Muscle layer of colon (tissue), 2 donors: ENCODE measurements around the gene PCGF2.

Experiments used
- H3K27ac ChIP-seq: one replicate; pipeline ENCODE4 v1.7.0; 2013; ENCODE audit warnings: low read depth, mild to moderate bottlenecking, low read length, moderate library complexity
- H3K27me3 ChIP-seq, 2 donors: one replicate each; pipeline ENCODE4 v1.7.0; 2013; ENCODE audit warnings: low read length in 2 of 2, mild to moderate bottlenecking in 2 of 2; ENCODE audit not compliant: insufficient read depth in 2 of 2, control insufficient read depth in 1 of 2
- H3K36me3 ChIP-seq: one replicate; pipeline ENCODE4 v1.7.0; 2013; ENCODE audit warnings: mild to moderate bottlenecking, low read length; ENCODE audit not compliant: insufficient read depth
- H3K4me1 ChIP-seq: one replicate; pipeline ENCODE4 v1.7.0; 2013; ENCODE audit warnings: mild to moderate bottlenecking, low read length; ENCODE audit not compliant: insufficient read depth
- H3K4me3 ChIP-seq, 2 donors: one replicate each; pipeline ENCODE4 v1.7.0; 2013; ENCODE audit warnings: low read length in 2 of 2, low read depth in 1 of 2, mild to moderate bottlenecking in 1 of 2, moderate library complexity in 1 of 2
- H3K9ac ChIP-seq: one replicate; pipeline ENCODE4 v1.7.0; 2013; ENCODE audit warnings: low read length
- H3K9me3 ChIP-seq: one replicate; pipeline ENCODE4 v1.7.0; 2013; ENCODE audit warnings: mild to moderate bottlenecking, low read length
- donor health status: abdominal sarcoma.
- donor health status: Adenocarcinoma of cecum.

PCGF2 gene

DNA sequence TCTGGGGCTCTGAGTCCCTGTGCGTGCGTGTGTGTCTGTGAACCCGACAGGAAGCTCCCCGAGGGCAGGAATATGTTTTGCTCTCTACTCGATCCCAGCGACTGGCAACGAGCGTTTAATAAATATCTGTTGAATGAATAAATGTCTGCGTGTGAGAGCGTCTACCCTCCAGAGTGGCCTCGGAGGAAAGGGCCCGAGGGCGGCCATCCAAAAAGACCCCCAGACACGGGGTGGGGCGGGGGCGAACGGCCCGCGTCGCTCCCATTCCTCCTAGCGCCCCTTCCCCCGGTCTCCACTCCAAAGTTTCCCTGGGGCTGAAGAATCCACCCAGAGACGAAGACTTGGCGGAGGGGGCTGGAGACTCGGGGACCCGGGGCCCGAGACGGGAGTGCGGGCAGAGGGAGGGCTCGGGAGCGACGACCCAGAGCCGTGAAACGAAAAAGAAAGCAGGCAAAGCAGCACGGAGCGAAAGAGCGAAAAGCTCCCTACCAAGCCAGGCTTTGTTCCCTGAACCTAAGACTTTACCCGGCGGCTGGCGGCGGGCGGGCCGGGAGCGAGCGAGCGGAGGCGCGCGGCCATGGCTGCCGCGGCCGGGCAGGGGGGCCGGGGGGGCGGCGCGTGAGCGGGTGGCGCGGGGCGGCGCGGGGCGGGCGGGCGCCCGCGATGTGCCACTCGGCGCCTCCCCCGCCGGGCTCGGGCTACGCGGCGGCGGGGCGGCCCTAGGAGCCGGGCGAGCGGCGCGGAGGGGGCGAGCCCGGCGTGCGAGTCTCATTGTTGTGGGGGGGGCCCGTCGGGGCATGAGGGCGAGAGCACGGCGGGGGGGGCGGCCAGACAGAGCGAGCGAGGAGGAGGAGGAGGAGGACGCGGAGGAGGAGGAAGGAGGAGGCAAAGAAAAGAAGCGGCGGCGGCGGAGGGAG lies 43.3 kb downstream of the PCGF2 start, which contains the start of gene MLLT6:
Gene MLLT6, plus strand, starts transcription at position 668 of the 917 bp plus-strand sequence. CDS start 360 bp downstream, outside the sequence.
- Histone ChIP-seq H3K27me3 (no peaks in the 10 kb centered on the region), H3K36me3 (peaks cover 16% of the 10 kb centered on the region), H3K9me3 (no peaks in the 10 kb centered on the region), H3K4me1 (peaks cover 35% of the 10 kb centered on the region), H3K9ac (peak within 1 kb of the TSS; percentile 97), H3K27ac (peak within 1 kb of the TSS; percentile 97), H3K4me3 (peak within 1 kb of the TSS; percentile 96 to 98)

DNA sequence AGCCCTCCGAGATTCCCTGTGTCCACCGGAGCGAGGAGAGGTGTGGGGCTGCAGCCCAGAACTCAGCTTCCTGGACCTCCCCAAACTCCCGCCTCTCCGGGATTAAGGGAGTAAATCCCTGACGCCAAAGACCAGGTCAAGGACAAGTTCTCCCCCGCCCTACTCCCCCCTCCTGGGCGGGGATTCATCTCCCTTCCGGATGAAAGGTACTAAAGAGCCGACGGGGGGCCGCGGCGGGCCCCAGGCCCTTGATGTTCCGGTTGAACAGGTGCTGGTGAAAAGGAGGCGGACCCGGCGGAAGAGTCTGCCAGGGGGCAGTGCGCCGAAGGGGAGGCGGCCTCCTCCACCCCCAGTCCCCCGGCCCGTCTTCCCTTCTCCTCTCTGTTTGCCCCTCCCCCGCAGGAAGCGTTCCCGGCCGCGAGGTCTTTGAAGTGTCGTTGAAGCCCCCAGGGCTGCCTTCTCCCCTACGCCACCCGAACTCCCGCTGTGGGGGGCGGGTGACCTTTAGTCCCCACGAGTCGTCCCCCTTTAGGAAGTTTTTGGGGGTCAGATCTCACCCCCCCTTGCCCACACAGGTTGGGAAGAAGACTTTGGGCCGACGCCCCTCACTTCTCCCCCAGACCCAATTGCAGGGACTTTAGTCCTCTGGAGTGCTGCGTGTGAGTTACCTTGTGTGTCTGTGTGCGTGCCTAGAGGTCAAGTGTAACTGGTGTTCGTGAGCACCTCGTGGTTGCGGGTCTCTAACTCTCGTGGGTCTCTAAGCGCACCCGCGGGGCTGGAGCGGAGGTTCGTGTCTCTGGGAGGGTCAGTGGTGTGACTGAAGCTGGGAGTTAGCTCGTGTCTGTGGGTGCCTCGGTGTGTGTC lies 44.2 kb downstream of the PCGF2 start:
- H3K27ac ChIP-seq: peak overlapping the region; percentile 97
- no peaks in the 10 kb centered on the region for H3K27me3 ChIP-seq
- H3K9ac ChIP-seq: peak overlapping the region; percentile 97
- H3K9me3 ChIP-seq: no peaks in the 10 kb centered on the region
- H3K4me1 ChIP-seq: peaks cover 35% of the 10 kb centered on the region
- H3K4me3 ChIP-seq: peak overlapping the region; percentile 75 to 96
- peaks cover 7% of the 10 kb centered on the region for H3K36me3 ChIP-seq

DNA sequence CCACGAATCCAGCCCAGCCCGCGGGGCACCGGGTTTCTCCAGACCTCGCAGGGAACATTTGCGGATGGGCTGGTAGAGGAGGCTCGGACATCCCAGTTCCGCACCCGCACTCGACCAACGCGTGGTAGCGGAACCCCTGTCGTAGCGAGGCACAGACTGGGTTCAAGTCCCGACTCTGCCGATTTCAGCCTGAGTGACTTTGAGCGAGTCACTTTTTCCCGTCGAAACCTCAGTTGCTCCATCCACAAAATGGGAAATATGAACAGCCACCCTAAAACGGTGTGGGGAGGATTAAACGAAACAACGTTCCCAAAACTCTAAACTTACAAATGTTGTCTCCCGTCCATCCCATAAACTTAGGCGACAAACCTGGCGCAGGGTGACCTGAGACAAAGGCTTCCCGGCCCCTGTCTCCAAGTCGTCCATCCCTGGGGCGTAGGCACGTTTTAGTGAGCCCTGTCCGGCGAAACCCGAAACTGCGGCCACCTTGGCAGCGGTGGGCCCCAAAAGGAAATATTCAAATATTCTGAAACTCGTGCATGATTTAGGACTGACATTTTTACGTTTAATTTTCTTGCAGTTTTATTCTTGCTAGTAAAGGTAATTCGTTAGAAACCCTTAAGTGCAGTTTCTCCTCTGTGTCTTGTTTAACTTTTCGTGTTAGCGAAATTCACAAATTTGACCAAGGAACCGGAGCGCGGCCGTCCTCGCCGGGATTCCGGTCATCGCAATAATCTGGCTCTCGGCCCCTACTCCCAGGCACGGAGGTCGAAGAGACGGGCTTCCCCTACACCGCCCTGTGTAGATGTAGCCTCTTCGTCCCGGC lies 45.0 kb downstream of the PCGF2 start:
- no peaks in the 10 kb centered on the region for H3K27me3 ChIP-seq
- peak overlapping the region; percentile 97 for H3K9ac ChIP-seq
- peaks cover 5% of the 10 kb centered on the region for H3K36me3 ChIP-seq
- peaks cover 35% of the 10 kb centered on the region for H3K4me1 ChIP-seq
- no peaks in the 10 kb centered on the region for H3K9me3 ChIP-seq
- peak overlapping the region; percentile 75 to 96 for H3K4me3 ChIP-seq
- H3K27ac ChIP-seq: peak overlapping the region; percentile 97

DNA sequence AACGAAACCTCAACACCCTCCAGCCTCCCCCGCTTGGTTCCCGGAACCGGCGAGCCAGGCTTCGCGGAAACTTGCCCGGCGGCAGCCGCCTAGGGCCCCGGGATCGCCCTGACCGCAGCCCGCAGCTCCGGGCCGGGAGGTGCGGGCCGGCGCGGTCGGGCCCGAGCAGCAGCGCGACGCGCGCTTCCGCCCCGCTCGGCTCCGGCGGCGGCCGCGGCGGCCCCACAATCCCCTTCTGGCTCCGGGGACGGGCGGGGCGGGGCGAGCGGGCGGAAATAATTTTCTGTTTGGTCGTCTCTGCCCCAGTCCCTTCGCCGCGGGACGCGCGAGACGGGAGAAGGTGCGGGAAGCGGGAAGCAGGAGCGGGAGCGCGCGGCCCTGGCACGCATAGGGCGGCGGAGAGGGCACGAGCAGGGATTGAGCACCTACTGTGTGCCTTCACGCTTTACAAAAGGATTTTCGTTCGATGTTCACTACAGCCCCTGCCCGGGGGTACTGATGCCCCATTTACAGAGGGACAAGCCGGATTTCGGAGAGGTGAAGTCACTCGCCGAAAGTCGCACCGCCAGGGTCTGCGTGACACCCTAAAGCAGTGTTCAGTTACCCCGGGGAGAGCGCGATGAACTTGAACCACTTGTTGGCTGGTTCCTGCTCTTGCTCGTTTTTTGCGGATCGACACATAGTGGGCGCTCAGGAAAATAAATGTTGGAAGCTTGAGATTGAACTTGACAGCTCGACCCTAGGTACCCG lies 45.8 kb downstream of the PCGF2 start:
- H3K27ac ChIP-seq: peak overlapping the region; percentile 97
- peak overlapping the region; percentile 97 for H3K9ac ChIP-seq
- no peaks in the 10 kb centered on the region for H3K36me3 ChIP-seq
- H3K27me3 ChIP-seq: no peaks in the 10 kb centered on the region
- H3K9me3 ChIP-seq: no peaks in the 10 kb centered on the region
- peaks cover 35% of the 10 kb centered on the region for H3K4me1 ChIP-seq
- H3K4me3 ChIP-seq: peak overlapping the region; percentile 75 to 96

DNA sequence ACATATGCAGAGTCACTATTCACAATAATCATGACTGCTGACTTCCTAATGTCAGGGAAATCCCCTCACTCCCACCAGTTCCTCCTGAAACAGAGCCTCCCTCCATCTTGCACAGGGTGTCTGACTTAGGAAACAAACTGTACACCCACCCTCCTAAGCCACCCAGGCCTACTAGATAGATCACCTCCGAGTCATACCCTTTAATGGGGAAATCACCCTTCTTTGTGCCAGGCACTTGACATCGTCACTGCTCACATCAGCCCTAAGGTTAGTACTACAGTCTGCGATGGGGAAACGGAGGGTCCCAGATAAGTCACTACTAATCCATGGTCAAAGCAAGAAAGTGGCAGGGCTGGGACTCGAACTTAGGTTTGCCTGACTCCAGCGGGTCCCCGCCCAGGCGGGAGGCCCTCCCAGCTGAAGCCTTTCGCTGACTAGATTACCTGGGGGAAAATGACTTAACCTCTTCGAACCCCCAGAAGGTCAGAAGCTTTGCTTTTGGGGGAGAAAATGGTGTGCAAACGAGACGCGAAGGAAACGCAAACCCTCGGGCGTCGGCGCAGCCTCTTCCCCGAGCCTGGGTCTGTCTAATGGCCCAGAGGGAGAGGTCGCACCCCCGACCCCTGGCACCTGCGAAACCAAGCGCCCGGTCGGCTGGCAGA lies 46.5 kb downstream of the PCGF2 start:
- Histone ChIP-seq H3K9ac (peak overlapping the region; percentile 77), H3K9me3 (no peaks in the 10 kb centered on the region), H3K36me3 (no peaks in the 10 kb centered on the region), H3K27ac (peak overlapping the region; percentile 97), H3K4me1 (peaks cover 28% of the 10 kb centered on the region), H3K27me3 (no peaks in the 10 kb centered on the region), H3K4me3 (peak overlapping the region; percentile 66 to 88)

DNA sequence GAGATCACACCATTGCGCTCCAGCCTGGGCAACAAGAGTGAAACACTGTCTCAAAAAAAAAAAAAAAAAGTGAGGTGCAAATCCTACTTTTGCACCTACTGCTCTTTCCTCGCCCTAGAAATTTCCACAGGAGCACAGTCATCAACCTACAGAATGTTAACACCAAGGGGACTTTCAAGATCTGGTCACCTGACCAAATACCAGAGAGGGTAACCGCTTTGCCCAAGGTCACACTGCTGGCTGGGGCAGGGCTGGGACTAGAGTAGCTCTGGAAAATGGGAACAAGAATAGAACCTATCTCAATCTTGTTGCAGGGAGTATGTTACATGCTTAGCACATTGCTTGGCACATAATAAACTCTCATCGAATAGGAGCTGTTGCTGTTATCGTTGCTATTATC lies 49.4 kb downstream of the PCGF2 start:
- Histone ChIP-seq H3K9ac (no peak overlapping the region), H3K36me3 (no peaks in the 10 kb centered on the region), H3K27me3 (no peaks in the 10 kb centered on the region), H3K4me1 (peaks cover 24% of the 10 kb centered on the region), H3K4me3 (no peak overlapping the region), H3K27ac (no peak overlapping the region), H3K9me3 (no peaks in the 10 kb centered on the region)

DNA sequence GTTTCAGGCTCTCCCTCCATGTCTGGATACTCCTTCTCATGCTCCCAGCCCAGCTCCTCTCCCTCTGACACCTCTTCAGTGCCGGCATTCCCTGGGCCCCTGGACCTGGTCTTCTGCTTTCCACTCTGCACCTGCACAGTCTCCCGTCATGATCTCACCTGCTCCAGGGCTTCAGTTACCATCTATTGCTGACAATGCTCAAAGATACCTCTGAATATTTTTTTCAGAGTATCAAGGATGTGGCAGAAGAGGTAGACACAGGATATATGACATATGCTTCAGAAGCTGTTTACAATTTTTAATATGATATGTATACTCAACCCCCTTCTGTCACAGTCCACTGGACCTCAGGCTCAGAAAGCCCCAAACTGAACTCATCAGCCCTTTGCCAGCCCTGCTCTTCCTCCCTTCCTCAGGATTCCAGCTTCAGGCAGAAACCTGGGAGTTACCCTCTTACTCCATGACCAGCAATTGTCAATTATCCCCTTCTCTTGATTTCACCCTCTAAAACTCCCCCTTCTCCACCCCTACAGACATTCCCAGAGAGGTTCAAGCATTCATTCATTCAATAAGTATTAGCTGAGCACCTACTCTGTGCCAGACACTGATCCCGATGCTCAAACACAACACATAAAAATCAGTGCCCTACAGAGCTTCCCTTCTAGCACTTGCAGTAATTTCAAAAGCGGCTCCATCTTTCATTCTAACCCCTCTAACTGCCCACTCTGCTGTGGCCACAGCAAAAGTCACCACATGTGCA lies 50.9 kb downstream of the PCGF2 start:
- Histone ChIP-seq H3K27ac (no peak overlapping the region), H3K27me3 (no peaks in the 10 kb centered on the region), H3K4me3 (no peak overlapping the region), H3K36me3 (no peaks in the 10 kb centered on the region), H3K4me1 (peaks cover 27% of the 10 kb centered on the region), H3K9me3 (no peaks in the 10 kb centered on the region), H3K9ac (no peak overlapping the region)

DNA sequence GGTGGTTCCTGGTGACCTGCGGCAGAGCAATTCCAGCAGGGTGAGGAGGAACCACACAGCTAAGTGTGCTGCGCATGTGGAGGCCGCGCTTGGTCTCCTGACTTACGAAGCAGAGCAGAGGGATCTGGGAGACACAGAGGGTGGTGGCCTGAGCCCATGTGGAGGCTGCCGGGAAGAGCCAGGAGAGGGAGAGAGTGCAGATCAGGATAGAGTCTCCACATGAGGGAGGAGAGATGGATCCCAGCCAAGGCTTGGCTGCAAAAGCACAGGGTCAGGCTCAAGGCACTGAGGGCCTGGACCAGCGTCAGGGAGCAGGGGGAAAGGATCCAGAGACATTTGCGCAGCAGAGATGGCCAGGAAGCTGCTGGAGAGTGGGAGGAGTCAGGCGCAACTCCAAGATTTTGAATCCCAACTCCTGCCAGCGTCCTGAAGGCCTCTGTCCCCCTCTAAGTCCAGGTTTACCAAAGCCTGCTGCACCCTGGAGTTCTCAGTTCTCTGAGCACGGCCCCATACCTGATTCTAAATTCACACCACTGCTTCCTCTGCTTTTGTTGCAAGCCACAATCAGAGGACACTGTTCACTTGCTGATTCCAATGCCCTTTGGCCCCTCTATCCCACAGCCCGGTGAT lies 54.3 kb downstream of the PCGF2 start:
- H3K27ac ChIP-seq: peak overlapping the region; percentile 92
- H3K36me3 ChIP-seq: no peaks in the 10 kb centered on the region
- no peaks in the 10 kb centered on the region for H3K27me3 ChIP-seq
- peak overlapping the region; percentile 50 for H3K9ac ChIP-seq
- peaks cover 16% of the 10 kb centered on the region for H3K4me1 ChIP-seq
- H3K9me3 ChIP-seq: no peaks in the 10 kb centered on the region
- peak overlapping the region in 1 of 2 donors; percentile 29 for H3K4me3 ChIP-seq

DNA sequence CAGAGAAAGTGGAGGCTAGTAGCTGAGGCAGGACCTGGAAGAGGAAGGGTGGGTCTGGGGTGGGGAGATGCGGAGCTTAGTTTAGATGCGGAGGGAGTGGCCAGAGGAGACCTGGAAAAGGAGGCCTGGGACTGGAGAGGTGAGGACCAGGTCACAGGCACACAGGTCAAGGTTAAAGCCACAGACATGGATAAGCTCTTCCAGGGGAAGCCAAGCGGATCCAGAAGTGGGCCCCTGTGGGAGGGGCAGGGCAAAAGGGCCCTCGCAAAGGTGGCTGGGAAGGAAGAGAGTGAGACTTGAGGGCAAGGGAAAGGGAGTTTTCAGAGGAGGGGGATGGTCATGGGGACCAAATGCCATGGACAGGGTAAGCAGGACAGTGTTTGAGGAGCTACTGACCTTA lies 57.0 kb downstream of the PCGF2 start:
- Histone ChIP-seq H3K27me3 (no peaks in the 10 kb centered on the region), H3K4me1 (peaks cover 16% of the 10 kb centered on the region), H3K27ac (no peak overlapping the region), H3K36me3 (no peaks in the 10 kb centered on the region), H3K4me3 (no peak overlapping the region), H3K9me3 (no peaks in the 10 kb centered on the region), H3K9ac (no peak overlapping the region)
